H1 (cell line): ENCODE data around the gene ILKAP. TPM values are rescaled to one million over a fixed set of nuclear protein-coding genes. Genes with fewer than 3 reads are reported as not detected.

Experiments
- CTCF ChIA-PET: fragments of 300-600 bp; sonication (Branson Sonifier 250); formaldehyde crosslinking; loops from one replicate; lab custom pipeline; 2021; ENCODE audit not compliant: partially characterized antibody; lab: Charles Lee
- POLR2A ChIA-PET: fragments of 300-600 bp; sonication (Branson Sonifier 250); formaldehyde crosslinking; loops from one replicate; lab custom pipeline; 2021; ENCODE audit warnings: inconsistent platforms; ENCODE audit not compliant: partially characterized antibody; lab: Charles Lee
- DNase-seq, 2 experiments: peaks; one replicate each; pipeline versions ENCODE4 v3.0.0 to v3.0.0-alpha.2; 2010 to 2022; ENCODE audit warnings: low spot score in 2 of 2, low read depth in 1 of 2, mixed read lengths in 1 of 2
- FAIRE-seq: peaks from 2 replicates; lab custom pipeline; 2011; peaks lifted over from hg19 to GRCh38; lab: Jason Lieb, UNC
- H2AFZ ChIP-seq: 2 replicates; pipeline ENCODE4 v1.8.1; 2012; ENCODE audit warnings: low read length, inconsistent platforms
- H2AK5ac ChIP-seq: 2 replicates; pipeline ENCODE4 v1.6.1; 2013; ENCODE audit warnings: low read depth, low read length
- H2BK120ac ChIP-seq: replicated peaks from 2 replicates; pipeline ENCODE3; 2013; ENCODE audit warnings: low read depth, low read length, inconsistent platforms
- H2BK12ac ChIP-seq: 2 replicates; pipeline ENCODE4 v1.6.1; 2013; ENCODE audit warnings: low read depth, low read length
- H2BK15ac ChIP-seq: 2 replicates; pipeline ENCODE4 v1.6.1; 2013; ENCODE audit warnings: low read length
- H2BK20ac ChIP-seq: 2 replicates; pipeline ENCODE4 v1.6.1; 2013; ENCODE audit warnings: low read length
- H2BK5ac ChIP-seq: 2 replicates; pipeline ENCODE4 v1.6.1; 2013; ENCODE audit warnings: low read depth, low read length
- H3K14ac ChIP-seq: 2 replicates; pipeline ENCODE4 v1.6.1; 2013; ENCODE audit warnings: inconsistent platforms; ENCODE audit not compliant: insufficient read length
- H3K18ac ChIP-seq: 2 replicates; pipeline ENCODE4 v1.6.1; 2013; ENCODE audit warnings: low read length; ENCODE audit errors: extremely low read depth
- H3K23ac ChIP-seq: 2 replicates; pipeline ENCODE4 v1.6.1; 2013; ENCODE audit warnings: inconsistent platforms; ENCODE audit not compliant: insufficient read length
- H3K23me2 ChIP-seq: 2 replicates; pipeline ENCODE4 v1.6.1; 2013; ENCODE audit warnings: low read depth, low read length
- H3K27ac ChIP-seq: 2 replicates; pipeline ENCODE4 v1.6.1; 2011; ENCODE audit warnings: low read depth, low read length, inconsistent platforms
- H3K27me3 ChIP-seq, 4 experiments: replicated peaks in 1 of 4; 1 replicate in 1 of 4; 2 replicates in 3 of 4; pipeline versions ENCODE4 v1.6.1 to v1.8.1; 2011 to 2013; ENCODE audit warnings: low read length in 3 of 4, mild to moderate bottlenecking in 3 of 4, inconsistent platforms in 2 of 4, mixed read lengths in 2 of 4, moderate library complexity in 1 of 4; ENCODE audit not compliant: control insufficient read depth in 3 of 4, insufficient read depth in 3 of 4; ENCODE audit errors: extremely low read depth in 1 of 4
- H3K36me3 ChIP-seq, 4 experiments: 2 replicates each; pipeline versions ENCODE4 v1.6.1 to v1.8.1; 2011 to 2013; ENCODE audit warnings: mild to moderate bottlenecking in 4 of 4, low read length in 3 of 4, moderate library complexity in 2 of 4, control low read depth in 1 of 4, inconsistent platforms in 1 of 4; ENCODE audit not compliant: insufficient read depth in 4 of 4, control insufficient read depth in 2 of 4
- H3K4ac ChIP-seq: replicated peaks from 2 replicates; pipeline ENCODE3; 2013; ENCODE audit warnings: low read length, low read depth, mixed read lengths, inconsistent platforms; ENCODE audit not compliant: insufficient read length
- H3K4me1 ChIP-seq, 4 experiments: replicated peaks in 1 of 4; 1 replicate in 1 of 4; 2 replicates in 3 of 4; pipeline versions ENCODE4 v1.6.1 to v1.8.1; 2011 to 2013; ENCODE audit warnings: low read length in 3 of 4, inconsistent platforms in 2 of 4, mixed read lengths in 1 of 4; ENCODE audit not compliant: insufficient read depth in 4 of 4, control insufficient read depth in 3 of 4
- H3K4me2 ChIP-seq, 2 experiments: 2 replicates each; pipeline versions ENCODE4 v1.6.1 to v1.8.1; 2011 to 2013; ENCODE audit warnings: low read depth in 2 of 2, low read length in 2 of 2, control low read depth in 1 of 2, inconsistent platforms in 1 of 2, mild to moderate bottlenecking in 1 of 2; ENCODE audit not compliant: insufficient read depth in 1 of 2
- H3K4me3 ChIP-seq, 4 experiments: fragments of 200-600, 300-600 bp in 1 of 4; sonication (generic), shearing (Covaris generic), sonication (Bioruptor Twin) in 1 of 4; 2 replicates each; pipeline versions ENCODE4 v1.5.1 to v1.8.1; 2011 to 2016; ENCODE audit warnings: low read length in 4 of 4, low read depth in 3 of 4, control low read depth in 2 of 4, inconsistent platforms in 2 of 4, mild to moderate bottlenecking in 2 of 4, mixed read lengths in 1 of 4, moderate library complexity in 1 of 4; ENCODE audit not compliant: insufficient read depth in 2 of 4; ENCODE audit errors: extremely low read depth in 1 of 4
- H3K56ac ChIP-seq: replicated peaks from 2 replicates; pipeline ENCODE3; 2013; ENCODE audit warnings: low read depth, mild to moderate bottlenecking, mixed read lengths, low read length, inconsistent platforms; ENCODE audit not compliant: insufficient read length
- H3K79me1 ChIP-seq: 2 replicates; pipeline ENCODE4 v1.6.1; 2013; ENCODE audit warnings: low read depth, low read length, control low read depth
- H3K79me2 ChIP-seq, 2 experiments: 2 replicates each; pipeline versions ENCODE4 v1.6.1 to v1.8.1; 2012 to 2013; ENCODE audit warnings: low read length in 2 of 2, mild to moderate bottlenecking in 2 of 2, inconsistent platforms in 1 of 2; ENCODE audit not compliant: insufficient read depth in 2 of 2, control insufficient read depth in 1 of 2
- H3K9ac ChIP-seq, 4 experiments: replicated peaks in 1 of 4; 1 replicate in 1 of 4; 2 replicates in 3 of 4; pipeline versions ENCODE4 v1.6.1 to v1.8.1; 2011 to 2013; ENCODE audit warnings: low read depth in 3 of 4, low read length in 3 of 4, control low read depth in 2 of 4, mild to moderate bottlenecking in 2 of 4, moderate library complexity in 2 of 4, inconsistent platforms in 1 of 4; ENCODE audit errors: extremely low read depth in 1 of 4
- H3K9me3 ChIP-seq, 2 experiments: 2 replicates each; pipeline versions ENCODE4 v1.6.1 to v1.8.1; 2012 to 2013; ENCODE audit warnings: mild to moderate bottlenecking in 2 of 2, moderate library complexity in 2 of 2, control low read depth in 1 of 2, inconsistent platforms in 1 of 2, low read depth in 1 of 2, low read length in 1 of 2, mixed read lengths in 1 of 2; ENCODE audit not compliant: insufficient read depth in 2 of 2
- H4K20me1 ChIP-seq, 2 experiments: replicated peaks in 1 of 2; 2 replicates each; pipeline versions ENCODE3 to v1.8.1; 2011 to 2013; ENCODE audit warnings: inconsistent platforms in 2 of 2, low read length in 2 of 2, mild to moderate bottlenecking in 1 of 2; ENCODE audit not compliant: insufficient read depth in 2 of 2, control insufficient read depth in 1 of 2
- H4K5ac ChIP-seq: 2 replicates; pipeline ENCODE4 v1.6.1; 2013; ENCODE audit warnings: low read length, low read depth, mixed read lengths, inconsistent platforms; ENCODE audit not compliant: insufficient read length
- H4K8ac ChIP-seq: 2 replicates; pipeline ENCODE4 v1.8.0; 2013; ENCODE audit warnings: mild to moderate bottlenecking, moderate library complexity, low read length, inconsistent platforms; ENCODE audit not compliant: insufficient read depth; ENCODE audit errors: extremely low read depth
- H4K91ac ChIP-seq: replicated peaks from 2 replicates; pipeline ENCODE3; 2013; ENCODE audit warnings: low read length, mixed read lengths, inconsistent platforms; ENCODE audit not compliant: insufficient read length
- BRCA1 ChIP-seq: IDR thresholded peaks from 2 replicates; pipeline ENCODE4 v1.6.1; 2012; ENCODE audit warnings: low read depth, low read length, improper control_type of control experiment
- EP300 ChIP-seq, 2 experiments: IDR thresholded peaks; 1 replicate in 1 of 2; 2 replicates in 1 of 2; pipeline ENCODE4 v1.6.1; 2011 to 2012; ENCODE audit warnings: low read depth in 2 of 2, low read length in 2 of 2, mild to moderate bottlenecking in 2 of 2, borderline replicate concordance in 1 of 2, inconsistent platforms in 1 of 2, moderate library complexity in 1 of 2
- FOSL1 ChIP-seq: IDR thresholded peaks from 2 replicates; pipeline ENCODE4 v1.6.1; 2011; ENCODE audit warnings: mild to moderate bottlenecking, low read depth, low read length, moderate library complexity; ENCODE audit not compliant: insufficient read depth
- KDM5A ChIP-seq: fragments of 200-600 bp; IDR thresholded peaks from 2 replicates; pipeline ENCODE4 v1.7.1; 2012; ENCODE audit warnings: mild to moderate bottlenecking, low read length, inconsistent platforms, mixed read lengths
- NRF1 ChIP-seq: IDR thresholded peaks from 2 replicates; pipeline ENCODE4 v1.6.1; 2011; ENCODE audit warnings: mild to moderate bottlenecking, low read depth, low read length, improper control_type of control experiment
- POLR2A ChIP-seq, 2 experiments: IDR thresholded peaks; 1 replicate in 1 of 2; 2 replicates in 1 of 2; pipeline ENCODE4 v1.6.1; 2011; ENCODE audit warnings: low read depth in 2 of 2, low read length in 2 of 2, mild to moderate bottlenecking in 2 of 2; ENCODE audit errors: control extremely low read depth in 1 of 2
- ZNF274 ChIP-seq: IDR thresholded peaks from 2 replicates; pipeline ENCODE4 v1.7.0; 2012; ENCODE audit warnings: low read length, borderline replicate concordance; ENCODE audit errors: extremely low read depth
- WGBS, 2 experiments: shearing (Covaris generic) in 1 of 2; methylation state at CpG; one replicate each; pipeline versions ENCODE4 v1.1.6 to v1.1.7; 2013 to 2015; ENCODE audit warnings: low lambda C conversion rate in 2 of 2, mixed read lengths in 2 of 2, inconsistent platforms in 1 of 2, low coverage in 1 of 2, missing lambda C conversion rate in 1 of 2; ENCODE audit not compliant: insufficient replicate concordance in 2 of 2, insufficient coverage in 1 of 2, insufficient read length in 1 of 2; ENCODE audit errors: extremely low coverage in 1 of 2, missing lambda C conversion rate in 1 of 2; 5-methylcytosine and 5-hydroxymethylcytosine counted together
- polyA plus RNA-seq, 7 experiments: library from polyadenylated mRNA; depleted of rRNA in 3 of 7; stranded (reverse) in 5 of 7; unstranded in 2 of 7; fragments of >200 nt in 5 of 7; fragments of 200-250 nt in 2 of 7; gene quantifications; 1 replicate in 5 of 7; 2 replicates in 1 of 7; 4 replicates in 1 of 7; pipeline versions ENCODE4 v1.2.1 to v1.2.3, GENCODE V29; 2011 to 2013; ENCODE audit warnings: missing spikeins in 2 of 7, mixed read lengths in 2 of 7
- total RNA-seq: library from RNA; stranded (reverse); fragmentation: NEBNext Ultra II Directional; extraction: Animal tissue kit (Norgen Biotek cat#: 25700); gene quantifications from 2 replicates; pipeline ENCODE4 v1.2.1, GENCODE V29; 2021
- TF ChIP-seq, protein P1 (sequence below), 3 experiments: IDR thresholded peaks; 1 replicate in 2 of 3; 2 replicates in 1 of 3; pipeline versions ENCODE4 v1.5.1 to v1.6.1; 2011; ENCODE audit warnings: low read length in 3 of 3, mild to moderate bottlenecking in 3 of 3, inconsistent platforms in 2 of 3, low read depth in 1 of 3, moderate library complexity in 1 of 3; ENCODE audit not compliant: insufficient read depth in 1 of 3; ENCODE audit errors: control extremely low read depth in 1 of 3
- TF ChIP-seq, protein P2 (sequence below): IDR thresholded peaks from 2 replicates; pipeline ENCODE4 v1.6.1; 2012; ENCODE audit warnings: low read length, inconsistent platforms

The ILKAP gene
- total and polyA plus RNA-seq, 2 of the 8 experiments (the other 6 are each of a cell fraction or from before 2014, with no cell fraction given): 23.5 to 33.8 TPM

DNA sequence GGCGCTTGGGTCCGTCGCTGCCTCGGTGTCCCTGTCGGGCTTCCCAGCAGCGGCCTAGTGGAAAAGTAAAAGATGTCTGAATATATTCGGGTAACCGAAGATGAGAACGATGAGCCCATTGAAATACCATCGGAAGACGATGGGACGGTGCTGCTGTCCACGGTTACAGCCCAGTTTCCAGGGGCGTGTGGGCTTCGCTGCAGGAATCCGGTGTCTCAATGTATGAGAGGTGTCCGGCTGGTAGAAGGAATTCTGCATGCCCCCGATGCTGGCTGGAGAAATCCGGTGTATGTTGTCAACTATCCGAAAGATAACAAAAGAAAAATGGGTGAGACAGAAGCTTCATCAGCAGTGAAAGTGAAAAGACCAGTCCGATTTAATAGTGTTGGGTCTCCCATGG is 28.3 kb upstream of the ILKAP start:
- Histone ChIP-seq H4K91ac (no peak overlapping the region), H2BK120ac (no peak overlapping the region), H3K36me3 (no peaks in the 10 kb centered on the region), H3K4ac (no peak overlapping the region), H2AFZ (no peak overlapping the region), H2BK20ac (no peak overlapping the region), H2AK5ac (no peak overlapping the region), H3K9me3 (no peaks in the 10 kb centered on the region), H3K23ac (no peak overlapping the region), H3K4me2 (peak overlapping the region; percentile 89 to 99; a peak in 3 of 4 replicates), H3K14ac (no peak overlapping the region), H3K56ac (no peak overlapping the region), H3K4me3 (peak overlapping the region in 1 of 4 experiments; percentile 71; a peak in 2 of 8 replicates), H3K27me3 (peaks cover 6 to 43% (median 35%) of the 10 kb centered on the region in 4 experiments), H2BK12ac (no peak overlapping the region), H3K79me2 (no peaks in the 10 kb centered on the region), H3K18ac (no peak overlapping the region), H3K4me1 (peaks cover 0 to 7% (median 5%) of the 10 kb centered on the region in 4 experiments; a peak in 5 of 7 replicates), H3K27ac (no peak overlapping the region), H3K9ac (no peak overlapping the region), H2BK5ac (no peak overlapping the region), H2BK15ac (no peak overlapping the region), H3K23me2 (peaks cover 11% of the 10 kb centered on the region; the same call in 1 of the 2 replicates), H4K5ac (no peak overlapping the region), H4K20me1 (peaks cover 0 to 2% of the 10 kb centered on the region in 2 experiments), H3K79me1 (no peaks in the 10 kb centered on the region), H4K8ac (no peak overlapping the region)
- no peak for FAIRE-seq
- ChIA-PET POLR2A (interaction anchor here (0.8 to 1.4 kb wide), 4 partner anchors 8 to 11 kb away, joined by 3 to 13 read pairs (median 4); partner anchors contain the start of gene HES6), CTCF (interaction anchor here (0.7 kb wide), 1 partner anchor 285 kb away, joined by 3 read pairs; no protein-coding TSS in a partner anchor)
- no peak for DNase-seq
- WGBS, 2 experiments: 68% methylated on average over 21 of the region's 21 CpGs; no CpG with 5 or more reads in 1 of the 2 experiments
- TF ChIP-seq, protein P1, sequence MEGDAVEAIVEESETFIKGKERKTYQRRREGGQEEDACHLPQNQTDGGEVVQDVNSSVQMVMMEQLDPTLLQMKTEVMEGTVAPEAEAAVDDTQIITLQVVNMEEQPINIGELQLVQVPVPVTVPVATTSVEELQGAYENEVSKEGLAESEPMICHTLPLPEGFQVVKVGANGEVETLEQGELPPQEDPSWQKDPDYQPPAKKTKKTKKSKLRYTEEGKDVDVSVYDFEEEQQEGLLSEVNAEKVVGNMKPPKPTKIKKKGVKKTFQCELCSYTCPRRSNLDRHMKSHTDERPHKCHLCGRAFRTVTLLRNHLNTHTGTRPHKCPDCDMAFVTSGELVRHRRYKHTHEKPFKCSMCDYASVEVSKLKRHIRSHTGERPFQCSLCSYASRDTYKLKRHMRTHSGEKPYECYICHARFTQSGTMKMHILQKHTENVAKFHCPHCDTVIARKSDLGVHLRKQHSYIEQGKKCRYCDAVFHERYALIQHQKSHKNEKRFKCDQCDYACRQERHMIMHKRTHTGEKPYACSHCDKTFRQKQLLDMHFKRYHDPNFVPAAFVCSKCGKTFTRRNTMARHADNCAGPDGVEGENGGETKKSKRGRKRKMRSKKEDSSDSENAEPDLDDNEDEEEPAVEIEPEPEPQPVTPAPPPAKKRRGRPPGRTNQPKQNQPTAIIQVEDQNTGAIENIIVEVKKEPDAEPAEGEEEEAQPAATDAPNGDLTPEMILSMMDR (IDR thresholded peaks at IDR 0.05; ENCODE audit: control extremely low read depth in 1 of 3, insufficient read depth in 1 of 3, low read depth in 1 of 3, low read length in 3 of 3): no peak
- TF ChIP-seq BRCA1 (no peak), KDM5A (no peak), FOSL1 (no peak), ZNF274 (no peak), POLR2A (IDR thresholded peaks at IDR 0.05; ENCODE audit: control extremely low read depth in 1 of 2, low read depth in 2 of 2, low read length in 2 of 2) (no peak), EP300 (IDR thresholded peaks at IDR 0.05; ENCODE audit: borderline replicate concordance in 1 of 2, low read depth in 2 of 2, low read length in 2 of 2) (no peak), NRF1 (no peak)
- TF ChIP-seq, protein P2, sequence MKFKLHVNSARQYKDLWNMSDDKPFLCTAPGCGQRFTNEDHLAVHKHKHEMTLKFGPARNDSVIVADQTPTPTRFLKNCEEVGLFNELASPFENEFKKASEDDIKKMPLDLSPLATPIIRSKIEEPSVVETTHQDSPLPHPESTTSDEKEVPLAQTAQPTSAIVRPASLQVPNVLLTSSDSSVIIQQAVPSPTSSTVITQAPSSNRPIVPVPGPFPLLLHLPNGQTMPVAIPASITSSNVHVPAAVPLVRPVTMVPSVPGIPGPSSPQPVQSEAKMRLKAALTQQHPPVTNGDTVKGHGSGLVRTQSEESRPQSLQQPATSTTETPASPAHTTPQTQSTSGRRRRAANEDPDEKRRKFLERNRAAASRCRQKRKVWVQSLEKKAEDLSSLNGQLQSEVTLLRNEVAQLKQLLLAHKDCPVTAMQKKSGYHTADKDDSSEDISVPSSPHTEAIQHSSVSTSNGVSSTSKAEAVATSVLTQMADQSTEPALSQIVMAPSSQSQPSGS: no peak
